GM19372 (cell line): Measurements from ENCODE around the gene CHIC2.
"Not testable (repeated sequence)": the region's sequence is repeated elsewhere in the genome, so short reads cannot be mapped to it uniquely, and the experiment has no call there.

Experiments
- ATAC-seq: cut with Tn5 transposase; IDR thresholded peaks from one replicate; pipeline ENCODE4 v1.9.1; 2021; ENCODE audit warnings: mild to moderate bottlenecking, low read depth, moderate library complexity; ENCODE audit not compliant: unreplicated experiment

CHIC2 gene

DNA sequence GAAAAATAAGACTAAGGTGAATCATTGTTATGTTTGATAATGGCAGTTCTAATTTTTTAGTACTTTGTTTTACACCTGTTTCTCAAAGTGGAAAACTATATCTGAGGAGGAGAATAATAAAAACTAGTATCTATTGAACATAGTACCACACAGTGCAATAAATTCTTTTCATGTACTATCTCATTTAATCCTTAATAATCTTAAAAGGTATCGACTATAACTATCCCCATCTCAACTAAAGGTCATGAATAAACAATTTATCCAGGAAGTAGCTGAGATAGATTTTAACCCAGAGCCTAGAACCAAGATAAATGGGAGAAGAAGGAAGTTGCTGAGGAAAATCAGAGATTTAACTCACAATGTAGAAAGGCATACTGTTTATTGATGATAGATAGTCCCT, 2.5 kb downstream of the CHIC2 start:
- no peak for ATAC-seq

DNA sequence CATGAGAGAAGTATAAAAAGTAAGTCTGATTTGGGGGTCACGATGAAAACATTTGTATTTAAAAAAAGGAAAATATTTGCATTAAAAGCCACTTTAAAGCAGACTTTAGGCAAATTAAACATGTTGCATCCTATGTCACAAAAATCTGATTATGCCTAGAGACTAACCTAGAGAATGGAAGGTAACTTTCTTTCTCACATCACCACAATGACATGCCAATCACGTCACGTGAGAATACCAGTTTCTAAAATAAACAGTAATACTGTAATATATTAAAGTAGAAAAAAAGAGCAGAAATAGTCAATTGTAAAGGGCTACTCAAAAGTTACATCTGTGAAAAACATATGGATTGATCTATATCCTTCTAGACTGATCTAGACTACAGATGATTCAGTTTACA, 3.3 kb downstream of the CHIC2 start:
- ATAC-seq = no peak

DNA sequence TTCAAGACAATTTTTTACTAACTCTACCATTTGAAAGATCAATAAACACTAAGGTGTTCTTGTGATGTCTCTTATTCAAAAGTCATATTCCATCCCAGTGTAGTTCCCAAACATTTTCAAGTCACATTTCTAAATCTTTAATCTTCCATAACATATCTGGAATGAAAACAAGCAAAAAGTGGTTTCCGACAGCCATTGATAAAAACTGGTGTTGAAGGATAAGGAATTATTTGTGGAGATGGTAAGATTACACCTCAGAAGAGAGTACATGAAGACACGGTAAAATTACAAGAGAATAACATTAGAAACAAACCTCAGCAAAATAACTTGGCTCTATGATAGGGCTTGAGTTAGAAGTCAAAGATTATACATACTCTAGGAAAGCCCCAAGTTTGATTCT, 4.3 kb downstream of the CHIC2 start:
- ATAC-seq = no peak

DNA sequence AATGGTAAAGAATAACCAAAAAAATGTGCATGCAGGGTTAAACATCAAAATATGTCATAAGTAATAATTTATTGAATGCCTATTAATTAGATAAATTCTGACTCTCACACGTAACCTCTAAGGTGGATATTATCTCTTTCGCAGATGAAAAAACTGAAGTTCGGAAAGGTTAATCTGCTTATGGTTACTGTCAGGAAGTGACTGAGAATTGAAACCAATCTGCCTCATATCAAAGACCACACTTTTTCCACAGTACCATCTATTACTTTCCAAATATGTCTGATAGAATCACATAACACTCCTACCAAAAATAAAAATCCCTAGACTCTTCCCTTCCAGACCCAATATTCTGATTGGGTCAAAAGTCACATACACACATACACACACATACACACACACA, 6.2 kb downstream of the CHIC2 start:
- ATAC-seq = no peak

DNA sequence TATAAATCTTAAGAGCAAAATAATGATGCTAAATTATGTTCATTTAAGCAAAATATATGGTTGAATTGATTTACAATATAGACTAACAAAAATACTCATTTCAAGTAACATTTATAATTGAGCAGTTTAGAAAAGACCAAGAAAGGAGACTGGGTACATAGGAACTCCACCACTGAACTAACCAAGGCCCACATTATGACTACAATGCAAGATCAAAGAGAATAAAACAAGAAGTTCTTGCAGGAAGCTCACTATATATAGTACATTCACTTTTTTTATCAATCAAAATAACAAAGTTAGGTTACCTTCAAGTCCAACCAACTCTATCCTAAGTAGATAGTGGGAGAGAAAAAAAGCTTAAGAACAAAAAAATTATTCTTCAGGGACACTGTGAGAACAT, 8.0 kb downstream of the CHIC2 start:
- ATAC-seq = no peak

DNA sequence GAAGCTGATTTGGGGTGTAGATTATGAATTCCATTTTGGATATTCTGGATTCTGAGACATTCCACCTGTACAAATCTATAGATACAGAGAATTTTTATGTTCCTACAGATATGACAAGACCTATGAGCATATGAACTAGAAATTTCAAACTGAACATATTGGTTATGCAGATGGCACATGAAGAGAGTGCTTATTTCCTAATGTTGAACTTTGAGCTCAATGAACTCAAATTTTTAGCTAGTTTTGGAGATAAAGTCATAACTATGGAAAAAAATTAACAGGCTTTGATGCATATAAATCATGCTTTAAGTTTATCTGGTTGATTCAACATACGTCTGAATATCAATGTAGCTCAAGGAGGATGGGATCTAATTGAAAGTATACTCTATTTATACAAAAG, 8.9 kb downstream of the CHIC2 start:
- ATAC-seq = no peak

DNA sequence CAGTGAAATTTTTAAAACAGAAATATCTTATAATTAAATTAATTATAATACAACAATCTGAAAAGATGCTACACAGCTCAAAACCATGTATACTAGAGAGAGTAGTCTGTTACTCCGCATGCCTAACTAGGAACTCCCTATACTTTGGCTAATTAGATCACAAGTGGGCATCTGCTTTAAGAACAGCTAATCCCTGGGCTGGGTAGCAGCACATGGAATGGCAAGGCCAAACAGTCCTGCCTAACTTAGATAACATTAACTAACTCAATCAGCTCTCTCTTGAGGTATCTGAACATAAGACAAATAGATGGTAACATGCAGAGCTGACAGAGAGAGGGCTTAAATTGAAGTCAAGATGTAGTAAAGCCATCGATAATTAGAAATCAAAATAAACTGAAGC, 9.9 kb downstream of the CHIC2 start:
- ATAC-seq = no peak

DNA sequence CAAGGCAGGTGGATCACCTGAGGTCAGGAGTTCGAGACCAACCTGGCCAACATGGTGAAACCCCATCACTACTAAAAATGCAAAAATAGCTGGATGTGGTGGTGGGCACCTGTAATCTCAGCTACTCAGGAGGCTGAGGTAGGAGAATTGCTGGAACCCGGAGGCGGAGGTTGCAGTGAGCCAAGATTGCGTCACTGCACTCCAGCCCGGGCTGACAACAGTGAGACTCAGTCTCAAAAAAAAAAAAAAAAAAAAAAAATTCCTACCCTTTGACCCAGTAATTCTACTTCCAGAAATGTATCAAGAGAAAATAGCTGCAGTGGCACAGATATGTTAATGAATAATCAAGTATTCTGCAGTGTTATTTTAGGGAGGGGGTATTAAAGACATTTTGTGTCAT, 11.1 kb downstream of the CHIC2 start:
- not testable (repeated sequence) for ATAC-seq

DNA sequence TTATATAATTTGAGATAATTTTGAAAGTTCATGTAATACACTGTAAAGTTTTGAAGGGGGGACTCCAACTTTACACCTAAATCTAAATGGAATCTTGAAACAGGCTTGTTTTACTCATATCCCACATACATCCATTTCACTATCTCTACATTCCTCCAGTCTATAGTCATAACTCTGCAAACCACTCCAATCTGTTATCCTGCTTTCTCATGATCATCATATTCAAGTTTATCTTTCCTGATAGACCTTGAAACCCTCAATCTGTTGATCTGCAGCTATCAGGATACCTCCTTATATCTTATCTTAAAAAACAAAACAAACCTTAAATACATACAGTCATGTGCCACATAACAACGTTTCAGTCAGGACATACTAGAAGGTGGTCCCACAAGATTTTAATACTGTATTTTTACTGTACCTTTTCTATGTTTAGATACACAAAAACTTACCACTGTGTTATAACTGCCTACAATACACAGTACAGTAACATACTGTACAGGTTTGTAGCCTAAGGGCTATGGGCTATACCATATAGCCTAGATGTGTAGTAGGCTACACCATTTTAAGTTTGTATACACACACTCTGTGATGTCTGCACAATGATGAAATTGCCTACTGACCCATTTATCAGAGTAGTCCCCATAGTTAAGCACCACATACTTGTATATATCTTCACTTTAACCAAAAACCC, 14.0 kb downstream of the CHIC2 start:
- no peak for ATAC-seq

DNA sequence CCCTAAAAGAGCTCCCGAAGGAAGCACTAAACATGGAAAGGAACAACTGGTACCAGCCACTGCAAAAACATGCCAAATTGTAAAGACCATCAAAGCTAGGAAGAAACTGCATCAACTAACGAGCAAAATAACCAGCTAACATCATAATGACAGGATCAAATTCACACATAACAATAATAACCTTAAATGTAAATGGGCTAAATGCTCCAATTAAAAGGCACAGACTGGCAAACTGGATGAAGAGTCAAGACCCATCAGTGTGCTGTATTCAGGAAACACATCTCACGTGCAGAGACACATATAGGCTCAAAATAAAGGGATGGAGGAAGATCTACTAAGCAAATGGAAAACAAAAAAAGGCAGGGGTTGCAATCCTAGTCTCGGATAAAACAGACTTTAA, 20.8 kb downstream of the CHIC2 start:
- ATAC-seq = not testable (repeated sequence)

DNA sequence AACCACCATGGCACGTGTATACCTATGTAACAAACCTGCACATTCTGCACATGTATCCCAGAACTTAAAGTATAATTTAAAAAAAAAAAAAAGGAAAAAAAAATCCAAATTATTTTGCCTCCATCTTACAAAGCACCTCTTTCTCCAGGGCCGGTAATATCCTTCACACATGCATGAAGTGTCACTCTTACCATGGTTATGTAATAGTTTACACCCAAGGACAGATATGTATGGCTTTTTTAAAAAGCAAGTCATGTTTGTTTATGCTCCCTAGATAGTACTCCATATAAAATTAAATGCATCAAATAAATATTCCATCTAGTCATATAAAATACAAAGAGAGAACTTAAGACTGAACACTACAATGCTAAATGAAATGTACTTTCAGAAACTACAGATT, 22.5 kb downstream of the CHIC2 start:
- ATAC-seq = no peak

DNA sequence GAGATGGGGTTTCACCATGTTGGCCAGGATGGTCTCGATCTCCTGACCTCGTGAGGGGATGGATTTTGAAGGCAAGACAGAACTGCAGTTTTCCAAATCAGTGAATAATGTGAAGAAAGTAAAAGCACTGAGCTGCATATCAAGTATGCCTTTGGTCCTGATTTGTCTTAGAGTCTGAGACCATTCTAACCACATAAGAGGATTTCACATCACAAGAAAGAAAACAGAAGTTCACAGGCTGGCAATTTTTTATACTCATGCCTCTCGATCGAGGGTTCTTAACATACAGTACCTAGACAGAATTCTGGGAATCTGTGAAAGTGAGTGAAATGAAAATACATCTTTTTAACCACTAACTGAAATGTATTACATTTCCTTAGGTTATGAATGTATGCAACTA, 23.3 kb downstream of the CHIC2 start:
- no peak for ATAC-seq

DNA sequence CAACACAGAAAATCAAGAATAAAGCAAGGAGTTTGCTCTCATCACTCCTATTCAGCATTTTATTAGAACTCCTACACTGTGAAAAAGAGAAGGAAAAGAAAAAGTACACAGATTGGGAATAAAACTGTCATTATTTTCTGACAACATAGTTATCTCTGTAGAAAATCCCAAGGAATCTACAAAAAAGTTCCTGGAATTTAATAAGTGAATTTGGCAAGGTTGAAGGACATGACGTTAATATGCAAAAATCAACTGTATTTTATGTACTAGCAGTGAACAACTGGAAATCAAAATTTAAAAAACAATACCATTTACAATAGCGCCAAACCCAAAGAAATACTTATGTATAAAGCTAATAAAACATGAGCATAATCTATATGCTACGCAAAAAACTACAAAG, 26.3 kb downstream of the CHIC2 start:
- no peak for ATAC-seq

DNA sequence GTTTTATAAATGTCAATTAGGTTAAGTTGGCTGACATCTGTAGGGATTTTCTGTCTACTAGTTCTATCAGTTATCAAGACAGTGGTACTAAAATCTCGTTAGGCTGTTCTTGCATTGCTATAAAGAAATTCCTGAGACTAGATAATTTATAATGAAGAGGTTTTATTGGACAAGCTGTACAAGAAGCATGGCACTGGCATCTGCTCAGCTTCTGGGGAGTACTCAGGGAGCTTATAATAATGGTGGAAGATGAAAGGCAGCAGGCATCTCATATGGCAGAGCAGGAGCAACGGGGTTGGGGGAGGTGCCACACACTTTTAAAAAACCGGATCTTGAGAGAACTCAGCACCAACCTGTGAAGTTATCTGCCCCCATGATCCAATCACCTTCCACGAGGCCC, 28.2 kb downstream of the CHIC2 start:
- no peak for ATAC-seq

DNA sequence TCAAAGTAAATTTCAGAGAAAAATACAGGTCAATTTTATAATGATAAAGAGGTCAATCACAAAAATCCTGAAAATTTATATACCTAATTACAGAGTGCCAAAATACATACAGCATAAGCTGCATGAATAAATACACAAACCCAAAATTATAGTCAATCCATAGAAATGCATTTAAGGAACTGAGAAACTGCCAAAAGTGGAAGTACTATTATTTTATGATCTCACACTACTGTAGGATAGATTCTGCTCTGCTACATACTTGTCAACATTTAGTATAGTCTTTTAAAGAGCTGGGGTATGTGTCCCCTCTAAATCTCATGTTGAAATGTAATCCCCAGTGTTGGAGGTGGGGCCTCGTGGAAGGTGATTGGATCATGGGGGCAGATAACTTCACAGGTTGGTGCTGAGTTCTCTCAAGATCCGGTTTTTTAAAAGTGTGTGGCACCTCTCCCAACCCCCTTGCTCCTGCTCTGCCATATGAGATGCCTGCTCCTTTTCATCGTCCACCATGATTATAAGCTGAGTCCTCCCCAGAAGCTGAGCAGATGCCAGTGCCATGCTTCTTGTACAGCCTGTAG, 31.8 kb downstream of the CHIC2 start:
- ATAC-seq = no peak

DNA sequence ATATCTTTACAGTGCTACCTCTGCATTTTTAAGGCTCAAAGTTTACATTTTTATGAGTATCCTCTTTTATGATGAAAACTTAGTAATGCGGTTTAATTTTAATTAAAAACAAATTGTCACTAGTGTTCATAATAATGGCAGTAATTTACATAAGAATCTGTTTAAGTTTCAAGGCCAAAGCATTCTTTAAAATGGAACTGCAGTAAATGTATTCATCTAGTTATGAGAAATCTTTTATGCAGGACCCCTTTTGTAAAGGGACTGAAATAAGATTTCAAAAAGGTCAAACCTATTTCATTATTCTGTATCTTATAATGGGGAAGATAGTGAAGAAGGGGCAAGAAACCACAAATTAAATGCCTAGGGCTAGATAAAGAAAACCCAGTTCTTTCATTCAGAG, 37.1 kb downstream of the CHIC2 start:
- no peak for ATAC-seq

DNA sequence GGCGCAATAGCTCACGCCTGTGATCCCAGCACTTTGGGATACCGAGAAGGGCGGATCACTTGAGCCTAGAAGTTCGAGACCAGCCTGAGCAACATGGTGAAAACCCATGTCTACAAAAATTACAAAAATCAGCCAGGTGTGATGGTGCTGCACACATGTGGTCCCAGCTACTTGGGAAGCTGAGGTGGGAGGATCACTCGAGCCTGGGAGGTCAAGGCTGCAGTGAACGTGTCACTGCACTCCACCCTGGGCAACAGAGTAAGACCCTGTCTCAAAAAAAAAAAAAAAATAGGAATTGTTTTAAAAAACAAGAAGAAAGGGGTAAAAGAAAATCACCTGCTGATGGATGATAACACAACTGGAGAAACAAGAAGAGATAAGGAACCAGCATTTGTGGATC, 38.8 kb downstream of the CHIC2 start:
- no peak for ATAC-seq

DNA sequence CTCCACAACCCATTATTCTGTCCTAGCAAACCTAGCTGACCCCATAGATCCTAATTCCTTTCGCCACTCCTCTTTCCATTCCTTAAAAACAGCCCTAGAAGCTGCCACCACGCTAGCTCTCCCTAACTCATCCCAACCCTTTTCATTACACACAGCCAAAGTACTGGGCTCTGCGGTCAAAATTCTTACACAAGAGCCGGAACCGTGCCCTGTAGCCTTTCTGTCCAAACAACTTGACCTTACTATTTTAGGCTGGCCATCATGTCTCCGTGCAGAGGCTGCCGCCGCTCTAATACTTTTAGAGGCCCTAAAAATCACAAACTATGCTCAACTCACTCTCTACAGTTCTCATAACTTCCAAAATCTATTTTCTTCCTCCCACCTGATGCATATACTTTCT, 41.4 kb downstream of the CHIC2 start:
- not testable (repeated sequence) for ATAC-seq

DNA sequence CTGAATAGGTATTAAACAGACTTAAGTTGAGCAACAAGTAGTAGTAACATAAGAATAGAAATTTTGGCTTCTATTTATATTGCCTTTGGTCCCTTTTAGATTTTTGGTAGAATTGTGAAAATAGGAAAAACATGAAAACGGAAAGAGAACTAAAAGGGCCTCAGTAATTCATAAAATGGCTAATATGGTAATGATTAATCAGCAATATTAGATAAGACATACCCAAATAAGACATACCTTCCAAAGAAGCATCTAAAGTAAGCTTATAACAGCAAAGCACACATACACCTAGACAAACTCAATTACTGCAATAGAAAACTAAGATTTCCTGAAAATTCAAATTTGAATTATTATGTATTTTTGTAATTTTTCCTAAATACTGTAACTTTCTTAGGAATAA, 46.4 kb downstream of the CHIC2 start:
- no peak for ATAC-seq

DNA sequence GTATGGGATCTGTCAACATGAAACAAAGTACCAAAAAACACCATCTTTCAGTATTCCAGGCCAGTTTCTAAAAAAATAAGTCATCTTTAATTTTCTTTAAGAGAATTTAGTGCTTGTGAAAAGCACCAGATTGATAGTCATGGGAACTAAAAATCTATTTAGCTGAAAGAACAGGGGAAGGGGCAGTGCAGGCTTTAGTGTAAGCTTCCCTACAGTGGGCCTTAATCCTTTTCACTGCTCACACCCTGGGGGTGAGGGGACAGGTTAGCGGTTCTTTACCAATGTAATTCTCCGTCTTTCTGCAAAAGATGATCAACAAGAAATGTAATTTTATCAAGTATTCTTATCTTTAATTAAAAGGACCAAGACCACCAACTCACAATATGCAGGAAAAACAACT, 47.1 kb downstream of the CHIC2 start:
- ATAC-seq = no peak

DNA sequence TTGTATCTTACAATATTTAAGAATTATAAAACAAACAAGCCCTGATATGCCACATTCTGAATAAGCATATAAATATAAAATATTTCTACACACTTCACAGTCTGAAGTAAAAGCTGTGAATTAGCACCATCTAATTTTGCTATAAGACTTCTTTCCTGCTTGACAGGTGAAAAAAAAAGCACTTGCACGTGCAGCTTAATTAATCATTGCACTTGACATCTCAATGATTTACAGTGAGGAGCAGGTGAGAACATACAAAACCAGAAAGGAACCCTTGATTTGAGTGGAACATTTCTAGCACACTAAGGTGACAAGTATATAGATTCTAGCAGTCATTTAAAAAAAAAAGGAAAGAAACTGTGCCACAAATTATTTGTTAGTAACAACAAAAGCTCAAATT, 47.9 kb downstream of the CHIC2 start:
- ATAC-seq = no peak

DNA sequence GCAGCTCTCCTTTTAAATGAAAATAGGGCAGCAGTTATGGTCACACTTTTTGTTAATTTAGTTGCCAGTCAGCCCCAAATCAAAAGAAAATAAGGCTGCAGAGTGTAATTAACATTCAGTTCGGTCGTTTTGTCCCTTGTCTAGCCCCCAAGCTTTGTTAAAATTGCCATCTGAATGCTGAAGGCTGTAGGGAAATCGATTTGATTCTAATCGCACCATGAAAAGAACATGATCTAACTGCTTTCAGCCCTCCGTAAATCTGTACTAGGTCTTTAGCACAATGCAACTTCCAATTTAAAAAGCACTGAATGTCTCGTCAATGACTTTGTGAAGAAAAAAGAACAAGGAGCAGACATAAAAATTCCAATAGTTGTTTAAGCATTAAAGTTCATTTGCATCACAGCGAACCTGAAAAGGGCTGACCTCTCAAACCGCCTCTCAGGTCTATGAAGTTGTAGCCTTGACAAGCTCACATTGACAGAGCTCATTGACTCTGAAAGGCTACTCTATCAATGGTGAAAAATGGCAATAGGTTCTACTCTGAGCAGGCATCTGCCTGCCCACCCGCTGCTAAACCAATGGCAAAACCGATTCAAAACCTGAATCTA, 48.9 kb downstream of the CHIC2 start:
- ATAC-seq = no peak
